ENCODE results near the gene LGALS9B. TPM values are rescaled to one million over a fixed set of nuclear protein-coding genes. Genes with fewer than 3 reads are reported as not detected.

LGALS9B gene
- total RNA-seq, 1 experiment from 2014 or later, result not detected

Other genes with a start within 250 kb of the LGALS9B start
- gene CDRT15L2, start 112.2 kb upstream of the LGALS9B start, total RNA-seq (2021; ENCODE audit: unreplicated experiment), result not detected

Data from Panc1 (cell line).